ENCODE results near the gene PALD1.

- TF ChIP-seq, protein P1, sequence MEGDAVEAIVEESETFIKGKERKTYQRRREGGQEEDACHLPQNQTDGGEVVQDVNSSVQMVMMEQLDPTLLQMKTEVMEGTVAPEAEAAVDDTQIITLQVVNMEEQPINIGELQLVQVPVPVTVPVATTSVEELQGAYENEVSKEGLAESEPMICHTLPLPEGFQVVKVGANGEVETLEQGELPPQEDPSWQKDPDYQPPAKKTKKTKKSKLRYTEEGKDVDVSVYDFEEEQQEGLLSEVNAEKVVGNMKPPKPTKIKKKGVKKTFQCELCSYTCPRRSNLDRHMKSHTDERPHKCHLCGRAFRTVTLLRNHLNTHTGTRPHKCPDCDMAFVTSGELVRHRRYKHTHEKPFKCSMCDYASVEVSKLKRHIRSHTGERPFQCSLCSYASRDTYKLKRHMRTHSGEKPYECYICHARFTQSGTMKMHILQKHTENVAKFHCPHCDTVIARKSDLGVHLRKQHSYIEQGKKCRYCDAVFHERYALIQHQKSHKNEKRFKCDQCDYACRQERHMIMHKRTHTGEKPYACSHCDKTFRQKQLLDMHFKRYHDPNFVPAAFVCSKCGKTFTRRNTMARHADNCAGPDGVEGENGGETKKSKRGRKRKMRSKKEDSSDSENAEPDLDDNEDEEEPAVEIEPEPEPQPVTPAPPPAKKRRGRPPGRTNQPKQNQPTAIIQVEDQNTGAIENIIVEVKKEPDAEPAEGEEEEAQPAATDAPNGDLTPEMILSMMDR (IDR thresholded peaks at IDR 0.05; ENCODE audit: insufficient read depth, low read length, poor library complexity, severe bottlenecking) = no peak
- TF ChIP-seq EZH2phosphoT487 (conservative IDR thresholded peaks at IDR 0.05; ENCODE audit: low read length) = no peak
These were observed 114.4 kb downstream of the PALD1 start for GRCh38 chr10:70592746-70593512.

All from SU-DHL-6 (cell line).